Rectal smooth muscle tissue (tissue), 1 donor: ENCODE data around the gene MSLN.

Experiments used
- H3K27ac ChIP-seq: one replicate; pipeline ENCODE4 v1.7.0; 2013; ENCODE audit warnings: low read depth, low read length, inconsistent platforms
- H3K27me3 ChIP-seq: one replicate; pipeline ENCODE4 v1.7.0; 2013; ENCODE audit warnings: low read length; ENCODE audit not compliant: control insufficient read depth, insufficient read depth
- H3K36me3 ChIP-seq: one replicate; pipeline ENCODE4 v1.7.0; 2013; ENCODE audit warnings: low read length; ENCODE audit not compliant: control insufficient read depth, insufficient read depth
- H3K4me1 ChIP-seq: one replicate; pipeline ENCODE4 v1.7.0; 2013; ENCODE audit warnings: low read length; ENCODE audit not compliant: control insufficient read depth, insufficient read depth
- H3K4me3 ChIP-seq: one replicate; pipeline ENCODE4 v1.7.0; 2013; ENCODE audit warnings: low read length
- H3K9ac ChIP-seq: one replicate; pipeline ENCODE4 v1.7.0; 2013; ENCODE audit warnings: low read length

The MSLN gene

GRCh38 chr16:760065-760464 lies 469 bp upstream of the MSLN start:
- H3K9ac ChIP-seq, result no peak overlapping the region
- H3K36me3 ChIP-seq, result no peaks in the 10 kb centered on the region
- no peaks in the 10 kb centered on the region for H3K27me3 ChIP-seq
- no peak overlapping the region for H3K4me3 ChIP-seq
- H3K27ac ChIP-seq, result no peak overlapping the region
- H3K4me1 ChIP-seq, result no peaks in the 10 kb centered on the region

- Histone ChIP-seq H3K4me1 (no peaks in the 10 kb centered on the region), H3K27ac (no peak overlapping the region), H3K4me3 (no peak overlapping the region), H3K27me3 (no peaks in the 10 kb centered on the region), H3K9ac (no peak overlapping the region), H3K36me3 (no peaks in the 10 kb centered on the region)
These were observed 1.3 kb downstream of the MSLN start for GRCh38 chr16:761625-762513.

- Histone ChIP-seq H3K36me3 (no peaks in the 10 kb centered on the region), H3K27me3 (no peaks in the 10 kb centered on the region), H3K9ac (no peak overlapping the region), H3K4me3 (no peak overlapping the region), H3K4me1 (no peaks in the 10 kb centered on the region), H3K27ac (no peak overlapping the region)
These were observed 2.2 kb downstream of the MSLN start for GRCh38 chr16:762595-763268.

- H3K27me3 ChIP-seq, result no peaks in the 10 kb centered on the region
- no peak overlapping the region for H3K9ac ChIP-seq
- no peak overlapping the region for H3K27ac ChIP-seq
- H3K4me3 ChIP-seq, result no peak overlapping the region
- no peaks in the 10 kb centered on the region for H3K36me3 ChIP-seq
- H3K4me1 ChIP-seq, result no peaks in the 10 kb centered on the region
These were observed 3.0 kb downstream of the MSLN start for GRCh38 chr16:763369-764183.

- Histone ChIP-seq H3K27ac (no peak overlapping the region), H3K27me3 (no peaks in the 10 kb centered on the region), H3K4me1 (no peaks in the 10 kb centered on the region), H3K4me3 (no peak overlapping the region), H3K9ac (no peak overlapping the region), H3K36me3 (no peaks in the 10 kb centered on the region)
These were observed 3.7 kb downstream of the MSLN start for GRCh38 chr16:764184-764750.

GRCh38 chr16:764848-765487 lies 4.4 kb downstream of the MSLN start:
- Histone ChIP-seq H3K4me1 (no peaks in the 10 kb centered on the region), H3K27me3 (no peaks in the 10 kb centered on the region), H3K36me3 (no peaks in the 10 kb centered on the region), H3K9ac (no peak overlapping the region), H3K27ac (no peak overlapping the region), H3K4me3 (no peak overlapping the region)

GRCh38 chr16:765488-765865 lies 4.9 kb downstream of the MSLN start:
- no peaks in the 10 kb centered on the region for H3K36me3 ChIP-seq
- H3K27ac ChIP-seq, result no peak overlapping the region
- H3K4me3 ChIP-seq, result no peak overlapping the region
- no peaks in the 10 kb centered on the region for H3K27me3 ChIP-seq
- no peak overlapping the region for H3K9ac ChIP-seq
- no peaks in the 10 kb centered on the region for H3K4me1 ChIP-seq

GRCh38 chr16:766008-766819 lies 5.7 kb downstream of the MSLN start:
- no peak overlapping the region for H3K9ac ChIP-seq
- no peaks in the 10 kb centered on the region for H3K27me3 ChIP-seq
- H3K36me3 ChIP-seq, result no peaks in the 10 kb centered on the region
- no peak overlapping the region for H3K4me3 ChIP-seq
- H3K4me1 ChIP-seq, result no peaks in the 10 kb centered on the region
- H3K27ac ChIP-seq, result no peak overlapping the region

GRCh38 chr16:766820-767640 lies 6.5 kb downstream of the MSLN start:
- Histone ChIP-seq H3K27me3 (no peaks in the 10 kb centered on the region), H3K9ac (no peak overlapping the region), H3K4me1 (no peaks in the 10 kb centered on the region), H3K27ac (no peak overlapping the region), H3K36me3 (no peaks in the 10 kb centered on the region), H3K4me3 (no peak overlapping the region)

GRCh38 chr16:767743-768235 lies 7.3 kb downstream of the MSLN start:
- H3K4me3 ChIP-seq, result no peak overlapping the region
- no peaks in the 10 kb centered on the region for H3K27me3 ChIP-seq
- H3K4me1 ChIP-seq, result no peaks in the 10 kb centered on the region
- H3K9ac ChIP-seq, result no peak overlapping the region
- no peaks in the 10 kb centered on the region for H3K36me3 ChIP-seq
- H3K27ac ChIP-seq, result no peak overlapping the region
